Measurements from ENCODE around the gene CAV3.

Gene CAV3

DNA sequence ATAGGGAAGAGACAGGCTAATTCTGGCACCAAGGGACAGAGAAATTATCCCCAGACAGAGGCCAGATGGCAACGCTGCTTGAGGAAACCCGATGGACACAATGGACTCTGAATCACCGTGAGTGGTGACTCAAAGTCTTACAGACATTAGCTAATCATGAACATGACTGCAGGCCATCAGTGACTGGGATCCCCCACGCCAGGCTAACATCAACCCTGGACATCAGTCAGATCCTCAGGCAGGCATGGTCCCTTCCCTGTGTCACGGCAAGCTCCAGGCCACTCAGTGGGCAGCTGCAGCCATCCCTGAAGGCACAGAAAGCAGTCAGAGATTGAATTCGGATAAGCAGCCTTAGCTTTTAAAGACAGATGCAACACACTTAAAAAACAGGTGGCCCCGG is 59.6 kb downstream of the CAV3 start:
- DNase-seq (ENCODE audit: low read depth), result peak; percentile 48
- H3K4me3 ChIP-seq (ENCODE audit: low read depth, low read length), result no peak overlapping the region
- TF ChIP-seq, protein P1, sequence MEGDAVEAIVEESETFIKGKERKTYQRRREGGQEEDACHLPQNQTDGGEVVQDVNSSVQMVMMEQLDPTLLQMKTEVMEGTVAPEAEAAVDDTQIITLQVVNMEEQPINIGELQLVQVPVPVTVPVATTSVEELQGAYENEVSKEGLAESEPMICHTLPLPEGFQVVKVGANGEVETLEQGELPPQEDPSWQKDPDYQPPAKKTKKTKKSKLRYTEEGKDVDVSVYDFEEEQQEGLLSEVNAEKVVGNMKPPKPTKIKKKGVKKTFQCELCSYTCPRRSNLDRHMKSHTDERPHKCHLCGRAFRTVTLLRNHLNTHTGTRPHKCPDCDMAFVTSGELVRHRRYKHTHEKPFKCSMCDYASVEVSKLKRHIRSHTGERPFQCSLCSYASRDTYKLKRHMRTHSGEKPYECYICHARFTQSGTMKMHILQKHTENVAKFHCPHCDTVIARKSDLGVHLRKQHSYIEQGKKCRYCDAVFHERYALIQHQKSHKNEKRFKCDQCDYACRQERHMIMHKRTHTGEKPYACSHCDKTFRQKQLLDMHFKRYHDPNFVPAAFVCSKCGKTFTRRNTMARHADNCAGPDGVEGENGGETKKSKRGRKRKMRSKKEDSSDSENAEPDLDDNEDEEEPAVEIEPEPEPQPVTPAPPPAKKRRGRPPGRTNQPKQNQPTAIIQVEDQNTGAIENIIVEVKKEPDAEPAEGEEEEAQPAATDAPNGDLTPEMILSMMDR (conservative IDR thresholded peaks at IDR 0.05; ENCODE audit: low read depth, low read length), result no peak

DNA sequence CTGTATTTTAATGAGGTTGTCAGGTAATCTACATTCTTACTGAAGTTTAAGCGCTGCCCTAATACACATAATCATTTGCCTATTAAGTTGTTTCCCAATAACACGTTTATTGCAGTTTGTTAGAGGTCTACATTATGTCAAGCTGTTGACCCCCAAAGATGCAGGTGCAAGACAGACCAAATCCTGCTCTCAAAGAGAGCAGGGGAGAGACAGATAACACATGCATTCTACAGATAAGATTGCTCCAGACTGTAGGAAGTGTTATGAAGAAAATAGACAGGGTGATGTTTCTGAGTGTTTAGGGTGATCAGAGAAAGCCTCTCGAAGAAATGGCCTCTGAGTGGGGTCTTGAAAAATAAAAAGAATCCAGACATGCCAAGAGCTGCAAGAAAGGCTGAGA is 60.6 kb downstream of the CAV3 start:
- TF ChIP-seq, protein P1 (conservative IDR thresholded peaks at IDR 0.05; ENCODE audit: low read depth, low read length), result no peak
- H3K4me3 ChIP-seq (ENCODE audit: low read depth, low read length), result no peak overlapping the region
- no peak for DNase-seq (ENCODE audit: low read depth)

All from choroid plexus epithelial cell (primary cell).